Erythroblast (primary cell): ENCODE results near the gene ALS2.
"Not testable (repeated sequence)": the region's sequence is repeated elsewhere in the genome, so short reads cannot be mapped to it uniquely, and the experiment has no call there.

Source experiments
- DNase-seq, 2 experiments: peaks; one replicate each; lab custom pipeline; 2025; lab: John Stamatoyannopoulos, UW
- GATA1 ChIP-seq: IDR thresholded peaks from 2 replicates; pipeline ENCODE4 v1.6.1; 2011; ENCODE audit warnings: low read depth, mild to moderate bottlenecking, control low read depth, low read length, moderate library complexity
- POLR2A ChIP-seq: IDR thresholded peaks from 2 replicates; pipeline ENCODE4 v1.6.1; 2011; ENCODE audit warnings: mild to moderate bottlenecking, low read length

ALS2 gene

GRCh38 chr2:201780674-201781493 is at the start of gene ALS2:
Gene ALS2 (minus strand): TSS chr2:201780933. CDS start chr2:201768885, 12,048 bp downstream.
- DNase-seq: peak; percentile 94 to 97
- TF ChIP-seq GATA1 (no peak), POLR2A (peak; percentile 83)

GRCh38 chr2:201828220-201828619 is 47.5 kb upstream of the ALS2 start:
- TF ChIP-seq GATA1: no peak
- no peak for TF ChIP-seq POLR2A
- no peak for DNase-seq

- TF ChIP-seq POLR2A (no peak), GATA1 (no peak)
- no peak for DNase-seq
Observed at GRCh38 chr2:201827621-201828020, 46.9 kb upstream of the ALS2 start.

- TF ChIP-seq POLR2A (no peak), GATA1 (no peak)
- no peak for DNase-seq
Observed at GRCh38 chr2:201824212-201824611, 43.5 kb upstream of the ALS2 start.

- no peak for TF ChIP-seq POLR2A
- TF ChIP-seq GATA1: no peak
- DNase-seq: no peak
Observed at GRCh38 chr2:201821080-201821479, 40.3 kb upstream of the ALS2 start.

GRCh38 chr2:201820383-201821007 is 39.8 kb upstream of the ALS2 start:
- TF ChIP-seq GATA1: no peak
- no peak for TF ChIP-seq POLR2A
- DNase-seq: no peak

GRCh38 chr2:201816657-201817575 is 36.2 kb upstream of the ALS2 start:
- no peak for TF ChIP-seq POLR2A
- no peak for TF ChIP-seq GATA1
- DNase-seq: no peak

GRCh38 chr2:201813996-201814760 is 33.4 kb upstream of the ALS2 start:
- TF ChIP-seq GATA1 (no peak), POLR2A (no peak)
- no peak for DNase-seq

GRCh38 chr2:201810604-201811003 is 29.9 kb upstream of the ALS2 start:
- DNase-seq: not testable (repeated sequence)

GRCh38 chr2:201809633-201810032 is 28.9 kb upstream of the ALS2 start:
- DNase-seq: no peak
- no peak for TF ChIP-seq GATA1

- TF ChIP-seq GATA1 (no peak), POLR2A (no peak)
Observed at GRCh38 chr2:201808027-201808426, 27.3 kb upstream of the ALS2 start.

GRCh38 chr2:201807452-201807999 is 26.8 kb upstream of the ALS2 start:
- TF ChIP-seq POLR2A (no peak), GATA1 (no peak)
- no peak for DNase-seq

More at GRCh38 chr2:201808027-201808426, 27.3 kb upstream of the ALS2 start:
- DNase-seq: no peak

GRCh38 chr2:201806442-201807170 is 25.9 kb upstream of the ALS2 start, which contains the start of gene CDK15:
Gene CDK15 (plus strand): TSS chr2:201806537. CDS start chr2:201806665, 128 bp downstream.
- TF ChIP-seq GATA1 (no peak), POLR2A (no peak)
- DNase-seq: no peak

GRCh38 chr2:201798914-201799285 is 18.2 kb upstream of the ALS2 start:
- not testable (repeated sequence) for DNase-seq
